HT1080 (cell line): ENCODE data around the gene DHDDS. TPM values are rescaled to one million over a fixed set of nuclear protein-coding genes. Genes with fewer than 3 reads are reported as not detected.

ENCODE experiments used
- DNase-seq: peaks from one replicate; pipeline ENCODE4 v3.0.0-alpha.2; 2015; ENCODE audit warnings: low read depth
- total RNA-seq: library from RNA; depleted of rRNA; stranded (reverse); fragments of >200 nt; shearing (Covaris generic); gene quantifications from 2 replicates; pipeline ENCODE4 v1.2.3, GENCODE V29; 2014

DHDDS gene
- total RNA-seq, 1 experiment from 2014 or later, result 26.2 TPM

DNA sequence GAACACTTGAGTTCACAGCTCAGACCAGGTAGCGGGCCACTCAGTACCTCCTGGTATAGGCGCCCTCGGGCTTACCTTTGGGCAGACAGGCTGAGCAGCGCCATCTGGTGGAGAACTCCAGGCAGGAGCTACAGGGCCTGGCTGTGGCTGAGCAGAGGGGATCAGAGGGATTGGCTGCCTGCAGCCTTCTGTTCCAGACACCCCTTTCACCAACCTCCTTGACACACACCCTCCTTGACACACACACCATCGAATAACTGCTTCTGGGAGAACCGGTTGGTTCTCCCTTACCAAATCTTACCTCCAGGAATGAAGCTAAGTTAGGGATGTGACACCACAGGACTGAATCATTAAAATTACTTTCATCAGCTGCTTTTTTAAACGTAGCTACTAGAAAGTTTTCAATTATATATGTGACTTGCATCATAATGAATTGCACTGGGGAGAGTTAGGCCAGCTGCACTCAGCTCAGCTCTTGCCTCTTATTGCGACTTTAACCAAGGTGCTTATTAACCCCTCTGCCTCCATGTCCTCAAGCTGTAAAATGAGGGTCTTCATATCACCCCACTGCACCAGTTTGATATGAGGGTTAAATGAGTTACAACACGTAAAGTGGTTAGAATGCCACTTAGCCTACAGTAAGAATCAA is 14.9 kb upstream of the DHDDS start:
- DNase-seq, result peak; percentile 49

DNA sequence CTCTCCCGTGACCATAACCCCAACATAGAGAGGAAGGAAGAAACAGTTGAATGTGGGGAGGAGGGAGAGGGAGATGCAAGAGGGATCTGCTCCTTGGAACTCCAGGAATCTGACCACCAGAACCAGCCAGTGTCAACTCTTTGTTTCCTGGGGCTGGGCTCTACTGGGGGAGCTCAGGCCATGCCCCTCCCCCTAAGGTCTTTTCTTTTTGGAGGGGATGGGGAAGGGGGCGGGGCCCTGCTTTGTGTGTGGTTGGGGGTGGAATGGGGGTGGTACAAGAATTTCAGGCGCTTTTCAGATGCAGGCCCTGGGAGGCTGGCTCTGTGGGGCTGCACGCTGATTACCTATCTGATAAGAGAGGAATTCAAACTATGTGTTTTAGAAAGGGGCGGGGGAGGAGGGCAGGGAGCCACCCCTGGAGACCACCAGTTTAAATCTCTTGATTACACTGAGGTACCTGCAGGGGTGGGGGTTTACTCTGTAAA is 13.2 kb upstream of the DHDDS start:
- no peak for DNase-seq

DNA sequence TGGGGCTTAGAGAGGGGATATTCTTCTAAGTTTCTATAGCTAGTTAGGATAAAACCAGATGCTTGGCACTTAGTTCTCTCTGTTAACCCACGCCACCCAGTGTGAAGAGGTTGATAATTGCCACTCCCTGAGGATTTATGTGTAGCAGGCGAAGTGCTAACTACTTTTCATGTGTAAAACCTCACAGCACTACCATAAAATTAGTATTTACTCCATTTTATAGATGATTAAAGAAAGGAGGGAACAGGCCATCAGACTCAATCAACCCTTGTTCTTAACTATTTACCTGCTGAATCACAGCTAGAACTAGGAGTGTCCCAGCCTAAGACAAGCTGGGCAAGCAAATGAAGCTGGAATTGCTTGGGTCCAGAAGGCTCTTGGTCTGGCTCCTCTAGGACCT is 12.6 kb upstream of the DHDDS start:
- no peak for DNase-seq

DNA sequence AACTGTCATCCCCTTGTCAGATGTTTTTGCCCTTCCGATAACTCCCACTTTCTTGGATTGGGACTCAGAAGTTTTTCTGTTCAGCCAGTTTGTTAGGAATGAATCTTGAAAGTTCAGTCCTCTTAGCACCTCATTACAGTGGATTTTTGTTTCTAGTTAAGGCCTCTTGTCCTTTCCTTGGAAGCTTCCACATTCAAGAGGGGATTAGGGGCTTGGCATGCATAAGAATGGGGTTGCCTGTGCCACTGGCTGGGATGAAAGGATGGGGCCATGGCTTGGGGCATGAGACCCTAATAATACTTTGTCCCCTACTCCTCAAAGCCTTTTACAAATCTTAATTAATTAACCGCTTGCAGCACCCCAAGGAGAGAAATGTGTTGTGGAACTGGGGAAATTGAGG is 2.4 kb upstream of the DHDDS start:
- DNase-seq, result no peak

DNA sequence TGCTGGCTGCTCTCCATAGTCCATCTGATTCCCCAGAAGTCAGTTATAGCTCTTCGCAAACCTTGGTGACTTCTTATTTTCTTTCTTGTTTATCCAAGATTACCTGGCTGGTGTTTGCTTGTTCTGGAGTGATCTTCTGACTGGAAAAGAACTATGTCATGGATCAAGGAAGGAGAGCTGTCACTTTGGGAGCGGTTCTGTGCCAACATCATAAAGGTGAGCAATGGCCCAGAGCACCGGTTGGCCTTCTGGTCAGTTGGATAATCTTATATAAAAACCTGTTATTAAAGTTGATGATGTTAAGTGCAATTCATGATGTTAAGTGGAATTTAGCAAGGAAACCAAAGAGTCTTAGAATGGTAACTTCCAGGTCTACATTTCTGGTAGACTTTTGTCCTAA is 672 bp downstream of the DHDDS start:
- no peak for DNase-seq

DNA sequence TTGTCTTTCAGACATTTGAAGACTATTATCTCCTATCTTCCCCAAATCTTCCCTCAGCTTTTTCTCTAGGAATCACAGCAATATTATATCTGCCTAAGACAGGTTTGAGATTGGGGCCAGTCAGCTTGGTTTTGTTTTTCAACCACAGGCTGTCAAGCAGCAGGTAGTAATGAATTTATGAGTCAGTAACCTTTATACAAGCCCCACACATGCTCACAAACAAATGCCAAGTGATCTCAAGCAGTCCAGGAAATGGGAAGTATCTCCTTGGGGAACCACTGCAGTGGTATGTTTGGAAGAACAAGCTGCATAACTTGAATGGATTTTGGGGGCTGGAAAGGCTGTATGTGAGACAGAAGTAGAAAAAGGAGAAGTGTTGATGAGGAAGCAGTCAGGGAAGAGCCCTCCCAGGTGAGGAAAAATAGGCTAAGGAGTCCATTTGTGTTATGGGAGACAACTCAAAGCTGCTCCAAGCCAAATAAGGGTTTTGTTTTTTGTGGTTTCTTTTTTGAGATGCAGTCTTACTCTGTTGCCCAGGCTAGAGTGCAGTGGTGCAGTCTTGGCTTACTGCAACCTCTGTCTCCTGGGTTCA is 2.1 kb downstream of the DHDDS start:
- no peak for DNase-seq

DNA sequence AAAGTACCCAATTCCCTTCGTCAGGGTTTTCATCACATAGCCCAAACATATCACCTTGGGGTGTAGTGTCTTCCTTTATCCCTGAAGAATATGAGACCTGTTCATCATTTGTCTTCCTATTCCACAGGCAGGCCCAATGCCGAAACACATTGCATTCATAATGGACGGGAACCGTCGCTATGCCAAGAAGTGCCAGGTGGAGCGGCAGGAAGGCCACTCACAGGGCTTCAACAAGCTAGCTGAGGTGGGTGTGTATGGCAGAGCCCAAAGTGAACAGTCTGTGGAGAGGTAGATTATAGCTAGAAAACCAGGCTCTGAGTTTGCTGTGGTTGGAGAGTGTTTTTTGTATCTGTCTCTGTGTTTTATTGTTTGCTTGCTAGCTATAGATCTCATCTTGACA is 5.9 kb downstream of the DHDDS start:
- DNase-seq, result no peak

DNA sequence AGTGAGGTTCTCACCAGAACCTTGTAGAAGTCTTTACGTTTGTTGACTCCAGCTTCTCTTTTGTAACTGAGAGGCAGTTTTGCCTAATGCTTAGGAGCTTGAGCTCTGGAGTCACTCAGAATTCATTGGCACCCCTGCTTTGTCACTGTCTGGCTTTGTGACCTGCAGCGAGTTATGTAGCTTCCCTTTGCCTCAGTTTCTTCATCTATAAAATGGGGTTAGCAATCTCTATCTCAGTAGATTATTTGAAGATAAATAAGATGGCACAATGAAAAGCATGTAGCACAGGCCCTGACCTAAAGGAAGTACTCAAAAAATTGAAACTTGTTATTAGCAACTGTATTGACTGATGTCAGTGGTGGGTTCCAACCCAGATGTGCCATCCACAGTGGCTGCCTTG is 8.1 kb downstream of the DHDDS start:
- no peak for DNase-seq

DNA sequence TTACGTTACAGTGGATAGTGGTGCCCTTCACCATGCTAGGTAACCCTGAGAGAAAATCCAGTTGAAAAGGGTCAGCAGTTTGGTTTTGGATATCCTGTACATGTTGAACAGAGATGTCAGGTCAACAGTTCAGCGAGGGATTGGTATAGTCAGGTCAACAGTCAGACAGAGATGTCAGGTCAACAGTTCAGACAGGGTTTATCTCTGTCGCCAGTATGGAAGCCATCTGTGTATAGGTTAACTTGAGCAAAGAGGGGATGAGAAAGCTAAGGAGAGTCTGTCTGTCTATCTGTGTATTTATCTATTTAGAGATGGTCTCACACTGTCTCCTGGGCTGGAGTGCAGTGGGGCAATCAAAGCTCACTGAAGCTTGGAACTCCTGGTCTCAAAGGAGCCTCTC is 17.7 kb downstream of the DHDDS start:
- no peak for DNase-seq

DNA sequence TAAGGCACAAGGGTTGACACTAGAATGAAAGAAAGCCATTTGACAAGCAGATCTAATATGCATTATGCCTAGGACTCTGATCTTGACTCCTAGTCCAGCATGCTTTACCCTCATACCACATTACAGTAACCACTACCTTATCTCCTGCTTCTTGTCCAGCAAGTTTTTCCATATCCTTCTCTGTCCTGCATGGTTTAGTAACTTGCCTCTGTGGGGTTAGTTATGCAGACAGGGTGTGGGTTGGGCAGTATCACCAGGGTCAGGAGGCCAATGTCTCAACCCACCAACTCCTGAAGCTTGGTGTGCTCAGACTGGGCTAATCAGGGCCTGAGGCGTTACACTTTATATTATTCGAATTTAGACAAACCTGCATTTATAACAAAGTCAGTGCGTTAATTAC is 18.8 kb downstream of the DHDDS start:
- no peak for DNase-seq

DNA sequence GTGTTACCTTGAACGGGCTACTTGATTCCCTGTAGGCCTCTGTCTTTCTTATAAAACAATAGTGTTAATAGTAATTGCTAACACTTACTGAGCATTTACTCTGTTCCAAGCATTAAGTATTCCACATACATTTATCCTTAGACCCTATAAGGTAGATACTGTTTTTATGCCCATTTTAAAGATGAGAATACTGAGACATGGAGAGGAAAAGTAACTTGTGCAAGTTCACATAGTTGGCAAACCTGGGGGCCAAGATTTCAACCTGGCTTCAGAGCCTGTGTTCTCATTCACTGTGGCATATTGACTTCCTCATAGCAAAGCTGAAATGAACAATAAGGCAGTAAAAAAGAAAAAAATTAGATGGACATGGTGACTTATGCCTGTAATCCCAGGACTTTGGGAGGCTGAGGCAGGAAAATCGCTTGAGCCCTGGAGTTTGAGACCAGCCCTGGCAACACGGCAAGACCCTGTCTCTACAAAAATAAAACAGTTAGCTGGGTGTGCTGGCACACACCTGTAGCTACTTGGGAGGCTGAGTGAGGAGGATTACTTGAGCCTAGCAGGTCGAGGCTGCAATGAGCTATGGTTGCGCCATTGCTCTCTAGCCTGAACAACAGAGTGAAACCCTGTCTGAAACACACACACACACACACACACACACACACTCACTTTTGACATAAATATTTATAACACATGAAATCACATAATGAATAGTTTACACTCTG is 20.5 kb downstream of the DHDDS start:
- DNase-seq, result no peak

DNA sequence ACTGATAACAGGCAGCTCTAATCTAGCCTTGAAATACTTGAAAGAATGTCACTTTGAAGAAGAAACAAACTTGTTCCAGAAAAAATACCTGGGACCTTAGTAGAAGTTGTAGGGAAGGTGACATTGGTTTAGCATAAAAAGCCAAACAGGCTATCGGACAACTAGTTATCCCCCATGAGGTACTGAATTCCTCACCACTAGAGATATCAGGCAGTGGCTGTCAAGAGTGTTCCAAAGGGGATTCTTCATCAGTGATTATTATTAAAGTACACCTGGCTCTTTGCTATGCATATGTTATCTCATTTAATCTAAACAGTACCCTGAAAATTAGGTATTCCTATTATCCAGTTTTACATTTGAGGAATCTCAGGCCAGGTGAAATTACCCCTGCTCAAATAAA is 27.0 kb downstream of the DHDDS start:
- DNase-seq, result no peak

DNA sequence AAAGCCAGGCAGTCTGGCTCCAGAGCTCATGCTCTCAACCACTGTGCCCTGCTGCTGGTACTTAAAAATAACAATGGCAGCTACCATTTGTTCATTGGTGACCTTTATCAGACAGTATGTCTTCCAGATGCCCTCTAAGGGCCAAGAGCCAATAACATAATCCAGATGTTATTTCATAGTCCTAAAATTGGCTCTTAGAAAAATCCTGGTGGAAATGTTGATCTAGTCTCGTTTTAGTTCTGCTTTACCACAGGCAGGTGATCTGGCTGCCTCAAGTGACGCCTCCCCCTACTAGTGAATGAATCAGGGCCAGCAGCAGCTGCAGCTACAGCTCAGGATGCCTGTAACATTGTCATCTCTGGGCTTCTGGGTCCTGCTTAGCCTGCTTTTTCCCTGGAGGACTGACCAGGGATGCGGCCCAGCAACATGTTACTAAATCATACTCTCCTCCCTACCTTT is 27.5 kb downstream of the DHDDS start:
- no peak for DNase-seq

DNA sequence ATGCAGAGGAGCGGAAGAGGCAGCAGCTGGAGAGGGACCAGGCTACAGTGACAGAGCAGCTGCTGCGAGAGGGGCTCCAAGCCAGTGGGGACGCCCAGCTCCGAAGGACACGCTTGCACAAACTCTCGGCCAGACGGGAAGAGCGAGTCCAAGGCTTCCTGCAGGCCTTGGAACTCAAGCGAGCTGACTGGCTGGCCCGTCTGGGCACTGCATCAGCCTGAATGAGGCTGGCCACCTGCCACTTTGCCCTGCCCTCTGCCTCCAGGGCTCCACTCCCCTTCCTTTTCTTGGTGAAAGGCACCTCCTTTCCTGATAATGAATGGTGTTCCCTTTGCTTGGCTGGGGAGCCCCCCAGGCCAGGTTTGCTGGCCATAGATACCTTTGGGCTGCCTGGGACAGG is 36.8 kb downstream of the DHDDS start:
- no peak for DNase-seq

DNA sequence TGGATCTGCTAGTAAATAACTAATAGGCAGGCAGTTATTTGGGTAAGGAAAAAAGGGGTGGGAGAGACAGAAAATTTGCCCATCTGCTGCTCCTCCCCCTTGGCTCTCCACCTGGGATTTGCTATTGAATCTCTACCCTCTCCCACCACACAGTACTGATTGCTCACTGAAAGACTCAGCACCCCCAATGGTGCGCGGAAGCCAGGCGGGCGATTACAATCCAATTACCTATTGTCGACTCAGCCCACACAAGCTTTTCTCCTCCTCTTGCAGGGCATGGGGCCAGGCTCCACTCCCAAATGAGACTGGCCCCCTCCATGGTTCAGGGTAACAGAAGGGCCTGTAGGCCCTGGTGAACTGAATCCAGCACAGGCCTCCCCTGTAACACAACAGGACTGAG is 37.4 kb downstream of the DHDDS start:
- no peak for DNase-seq

DNA sequence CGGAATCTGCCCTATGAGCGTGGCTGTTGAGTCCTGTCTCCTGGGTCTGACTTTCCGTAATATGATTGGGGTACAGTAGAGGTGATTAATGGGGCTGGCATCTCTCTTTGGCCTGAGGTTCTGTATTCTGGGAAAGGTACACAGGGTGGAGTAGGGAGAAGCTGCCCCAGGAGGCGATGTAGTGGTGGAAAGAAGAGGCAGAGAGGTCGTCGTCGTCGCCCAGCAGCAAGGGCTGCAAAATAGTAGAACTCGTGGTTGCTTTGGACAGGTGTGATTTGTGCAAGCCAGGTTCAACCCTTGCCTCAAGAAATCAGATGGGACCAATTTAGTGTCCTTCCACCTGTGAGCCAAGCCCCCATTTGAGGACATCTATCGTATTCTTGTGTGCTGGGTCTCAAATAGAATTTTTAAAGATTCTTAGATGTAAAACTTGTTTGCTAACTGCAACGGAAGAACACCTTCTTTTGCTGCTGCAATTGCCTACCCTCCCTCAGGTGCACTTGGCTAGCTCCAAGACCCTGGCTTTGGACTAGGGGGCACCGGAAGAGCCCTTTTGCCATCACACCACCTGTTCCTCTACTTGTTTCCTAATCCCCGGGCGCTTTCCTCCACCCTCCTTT is 38.9 kb downstream of the DHDDS start:
- no peak for DNase-seq

DNA sequence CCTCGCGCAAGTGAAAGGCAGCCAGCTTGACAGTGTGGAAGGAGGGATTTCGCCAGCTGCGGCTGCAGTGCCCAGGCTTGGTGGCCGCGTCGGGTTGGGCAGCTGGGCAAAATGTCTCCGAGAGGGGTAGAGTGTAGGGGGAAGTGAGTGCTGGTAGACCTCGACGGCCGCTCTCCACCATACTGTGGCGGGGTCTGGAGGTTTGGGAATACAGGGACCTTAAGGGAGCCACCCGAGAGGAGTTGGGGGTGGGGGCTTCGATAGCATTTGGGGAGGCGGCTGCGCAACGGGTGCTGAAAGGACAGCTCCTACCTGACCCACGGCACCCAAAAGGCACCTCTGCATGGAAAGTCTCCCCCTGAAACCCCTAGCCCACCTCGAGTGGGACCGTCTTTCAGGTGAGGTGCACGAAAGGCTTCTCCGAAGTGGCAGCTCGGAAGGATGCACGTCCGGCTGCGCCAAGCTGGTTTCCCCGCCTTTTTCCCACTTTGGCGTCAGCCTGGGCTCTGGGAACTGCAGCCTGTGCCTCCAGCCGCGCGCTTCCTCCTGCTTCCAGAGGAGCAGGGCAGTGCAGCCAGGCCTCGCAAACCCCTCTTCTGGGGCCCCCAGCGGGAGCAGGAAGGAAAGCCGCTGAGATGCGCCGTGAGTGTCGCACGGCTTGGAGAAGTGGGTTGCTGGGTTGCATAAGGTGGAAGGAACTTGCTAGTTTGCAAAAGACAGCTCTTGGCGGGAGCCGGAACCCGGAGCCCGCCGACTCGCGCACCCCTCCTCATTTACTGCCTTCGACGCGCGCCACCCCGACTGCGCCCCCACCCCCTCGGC is 39.6 kb downstream of the DHDDS start:
- peak; percentile 73 for DNase-seq

DNA sequence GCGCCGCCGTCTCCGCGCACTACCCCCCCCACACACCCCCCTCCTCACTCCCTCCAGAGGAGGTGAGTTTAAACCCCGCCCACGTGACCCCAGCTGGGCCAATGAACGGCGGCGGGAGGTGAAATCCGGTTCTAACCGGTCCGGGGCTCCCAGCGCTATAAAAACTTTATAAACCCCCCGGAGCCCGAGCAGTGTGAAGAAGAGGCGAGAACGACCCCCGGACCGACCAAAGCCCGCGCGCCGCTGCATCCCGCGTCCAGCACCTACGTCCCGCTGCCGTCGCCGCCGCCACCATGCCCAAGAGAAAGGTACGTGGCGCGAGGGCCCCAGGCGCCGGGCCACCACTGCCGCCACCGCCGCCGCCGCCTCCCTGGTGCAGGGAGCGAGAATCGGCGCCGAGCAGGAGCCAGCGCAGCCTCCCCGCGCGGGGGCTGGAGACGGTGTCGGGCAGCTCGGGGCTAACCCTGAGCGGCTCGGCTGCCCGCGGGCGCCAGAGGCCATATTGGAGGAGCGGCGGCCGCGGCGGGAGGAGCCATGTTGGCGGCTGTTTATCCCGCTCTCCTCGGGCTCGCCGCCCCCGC is 40.3 kb downstream of the DHDDS start, which contains the start of gene HMGN2:
HMGN2 (plus strand) TSS at position 121 of the 581 bp plus-strand sequence; CDS start at position 294, 173 bp downstream.
- DNase-seq, result peak; percentile 87

DNA sequence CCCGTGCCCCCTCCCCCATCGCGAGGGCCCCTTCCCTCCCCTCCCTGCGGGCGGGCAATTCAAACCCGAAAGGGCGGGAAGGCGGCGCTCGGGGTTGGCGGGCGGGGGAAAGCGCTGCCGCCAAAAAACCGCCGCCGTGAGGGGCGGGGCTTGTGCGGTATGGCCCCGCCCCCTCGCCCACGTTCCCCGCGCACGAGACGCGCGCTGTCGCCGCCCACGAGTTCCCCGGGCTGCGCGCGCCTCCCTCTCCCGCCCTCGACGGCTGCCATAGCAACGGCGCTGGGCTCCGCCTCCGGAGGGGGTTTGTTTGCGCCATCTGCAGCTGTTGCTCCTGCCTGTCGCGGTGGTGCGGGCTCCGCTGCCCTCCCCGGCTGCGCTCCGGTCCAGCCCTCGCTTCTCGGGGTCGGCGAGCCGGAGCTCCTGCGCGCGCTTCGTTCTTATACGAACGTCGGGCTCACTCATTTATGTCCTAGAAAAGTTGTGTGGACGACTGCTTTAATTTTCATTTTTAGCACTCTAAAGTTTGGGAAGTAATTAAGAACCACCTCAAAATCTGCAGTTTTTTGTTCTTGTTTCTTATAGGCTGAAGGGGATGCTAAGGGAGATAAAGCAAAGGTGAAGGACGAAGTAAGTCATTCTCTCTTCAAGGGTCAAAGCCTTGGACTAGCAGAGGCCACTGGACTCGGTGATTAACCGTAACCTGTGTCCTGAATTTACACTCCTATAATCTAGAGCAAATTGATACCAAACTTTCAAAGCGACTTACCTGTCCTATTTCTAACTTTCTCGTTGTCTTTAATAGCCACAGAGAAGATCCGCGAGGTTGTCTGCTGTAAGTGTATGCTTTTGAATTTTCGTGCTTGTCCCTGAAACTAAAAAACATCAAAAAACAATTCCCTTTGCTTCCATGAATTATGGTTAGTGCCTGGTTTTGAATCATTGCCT is 41.1 kb downstream of the DHDDS start:
- peak; percentile 90 for DNase-seq

DNA sequence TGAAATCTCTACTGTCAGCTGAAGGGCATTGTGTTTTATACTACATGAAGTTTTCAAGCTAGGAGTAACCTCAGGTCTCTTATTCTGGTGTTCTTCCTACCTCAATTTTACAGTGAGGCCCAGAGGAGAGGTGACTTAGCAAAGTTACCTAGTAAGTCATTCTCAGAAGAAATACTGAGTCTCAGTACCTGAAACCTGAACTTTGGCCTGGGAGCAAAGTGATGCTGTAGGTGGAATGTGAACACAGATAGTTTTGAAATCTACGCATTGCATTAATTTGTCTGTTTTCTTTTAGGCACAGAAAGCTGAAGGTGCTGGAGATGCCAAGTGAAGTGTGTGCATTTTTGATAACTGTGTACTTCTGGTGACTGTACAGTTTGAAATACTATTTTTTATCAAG is 42.7 kb downstream of the DHDDS start:
- no peak for DNase-seq
